ENCODE data around the gene TAS2R14.

TAS2R14 gene, protein sequence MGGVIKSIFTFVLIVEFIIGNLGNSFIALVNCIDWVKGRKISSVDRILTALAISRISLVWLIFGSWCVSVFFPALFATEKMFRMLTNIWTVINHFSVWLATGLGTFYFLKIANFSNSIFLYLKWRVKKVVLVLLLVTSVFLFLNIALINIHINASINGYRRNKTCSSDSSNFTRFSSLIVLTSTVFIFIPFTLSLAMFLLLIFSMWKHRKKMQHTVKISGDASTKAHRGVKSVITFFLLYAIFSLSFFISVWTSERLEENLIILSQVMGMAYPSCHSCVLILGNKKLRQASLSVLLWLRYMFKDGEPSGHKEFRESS

GRCh38 chr12:10939163-10939562, at the start of gene TAS2R14:
Gene TAS2R14, minus strand, starts transcription at chr12:10939263. Its CDS starts 56 bp downstream, at chr12:10939207.
- no peak within 1 kb of the TSS for H3K4me3 ChIP-seq (ENCODE audit: low read depth in 1 of 2, low read length in 1 of 2)
- no peaks in the 10 kb centered on the region for H3K36me3 ChIP-seq
- no peaks in the 10 kb centered on the region for H3K27me3 ChIP-seq
- no peak for TF ChIP-seq CTCF (IDR thresholded peaks at IDR 0.05)
- no peaks in the 10 kb centered on the region for H3K4me1 ChIP-seq (ENCODE audit: control insufficient read depth in 1 of 2, insufficient read depth in 1 of 2, low read depth in 1 of 2, low read length in 1 of 2)
- H3K9me3 ChIP-seq: no peaks in the 10 kb centered on the region
- no peak within 1 kb of the TSS for H3K27ac ChIP-seq

DNA sequence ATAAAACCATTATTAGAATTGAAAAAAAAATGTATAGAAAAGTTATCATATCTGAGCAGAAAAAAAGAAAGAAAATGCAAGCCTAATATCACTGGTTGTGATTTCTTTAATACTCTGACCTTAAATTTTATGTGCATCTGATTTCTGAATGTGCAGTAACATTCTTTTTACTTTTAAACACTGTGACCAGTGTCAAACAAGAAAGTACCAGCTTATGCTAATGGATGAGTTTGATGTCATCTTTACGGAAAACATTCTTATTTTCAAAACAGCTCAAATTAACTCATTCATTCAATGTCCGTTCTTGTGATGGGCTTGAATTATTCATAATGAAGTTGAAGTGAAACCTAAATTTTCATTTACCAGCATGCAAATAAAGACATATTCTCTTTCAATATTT, 47.7 kb upstream of the TAS2R14 start, which contains the start of gene TAS2R50:
TSS of gene TAS2R50 (minus strand) at position 101 of the 400 bp plus-strand sequence. CDS start at position 49, 52 bp downstream.
- Histone ChIP-seq H3K9me3 (no peaks in the 10 kb centered on the region), H3K4me3 (ENCODE audit: low read depth in 1 of 2, low read length in 1 of 2) (no peak within 1 kb of the TSS), H3K27me3 (no peaks in the 10 kb centered on the region), H3K4me1 (ENCODE audit: control insufficient read depth in 1 of 2, insufficient read depth in 1 of 2, low read depth in 1 of 2, low read length in 1 of 2) (no peaks in the 10 kb centered on the region), H3K36me3 (no peaks in the 10 kb centered on the region), H3K27ac (no peak within 1 kb of the TSS)
- TF ChIP-seq CTCF (IDR thresholded peaks at IDR 0.05): no peak

- H3K4me3 ChIP-seq (ENCODE audit: low read depth in 1 of 2, low read length in 1 of 2): no peak overlapping the region
- no peak overlapping the region for H3K27ac ChIP-seq
- H3K27me3 ChIP-seq: no peaks in the 10 kb centered on the region
- H3K4me1 ChIP-seq (ENCODE audit: control insufficient read depth in 1 of 2, insufficient read depth in 1 of 2, low read depth in 1 of 2, low read length in 1 of 2): no peaks in the 10 kb centered on the region
- TF ChIP-seq CTCF (IDR thresholded peaks at IDR 0.05): no peak
- no peaks in the 10 kb centered on the region for H3K36me3 ChIP-seq
- no peaks in the 10 kb centered on the region for H3K9me3 ChIP-seq
Observed at GRCh38 chr12:10982244-10982643, 43.2 kb upstream of the TAS2R14 start.

DNA sequence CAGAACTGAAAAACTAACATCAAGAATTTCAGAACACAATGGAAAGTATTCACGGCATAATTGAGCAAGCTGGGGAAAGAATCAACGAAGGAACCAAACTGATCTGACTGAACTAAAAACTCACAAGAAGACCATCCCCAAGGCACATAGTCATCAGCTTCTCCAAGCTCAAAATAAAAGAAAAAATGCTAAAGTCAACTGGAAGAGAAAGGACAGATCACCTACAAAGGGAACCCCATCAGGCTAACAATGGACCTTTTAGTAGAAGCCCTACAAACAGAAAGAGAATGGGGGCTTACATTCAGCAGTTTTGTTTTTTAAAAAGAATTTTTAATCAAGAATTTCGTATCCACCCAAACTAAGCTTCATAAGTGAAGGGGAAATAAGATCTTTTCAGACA, 35.9 kb upstream of the TAS2R14 start:
- H3K4me3 ChIP-seq (ENCODE audit: low read depth in 1 of 2, low read length in 1 of 2): no peak overlapping the region
- H3K27me3 ChIP-seq: no peaks in the 10 kb centered on the region
- H3K36me3 ChIP-seq: no peaks in the 10 kb centered on the region
- H3K4me1 ChIP-seq (ENCODE audit: control insufficient read depth in 1 of 2, insufficient read depth in 1 of 2, low read depth in 1 of 2, low read length in 1 of 2): no peaks in the 10 kb centered on the region
- H3K27ac ChIP-seq: no peak overlapping the region
- no peaks in the 10 kb centered on the region for H3K9me3 ChIP-seq
- no peak for TF ChIP-seq CTCF (IDR thresholded peaks at IDR 0.05)

DNA sequence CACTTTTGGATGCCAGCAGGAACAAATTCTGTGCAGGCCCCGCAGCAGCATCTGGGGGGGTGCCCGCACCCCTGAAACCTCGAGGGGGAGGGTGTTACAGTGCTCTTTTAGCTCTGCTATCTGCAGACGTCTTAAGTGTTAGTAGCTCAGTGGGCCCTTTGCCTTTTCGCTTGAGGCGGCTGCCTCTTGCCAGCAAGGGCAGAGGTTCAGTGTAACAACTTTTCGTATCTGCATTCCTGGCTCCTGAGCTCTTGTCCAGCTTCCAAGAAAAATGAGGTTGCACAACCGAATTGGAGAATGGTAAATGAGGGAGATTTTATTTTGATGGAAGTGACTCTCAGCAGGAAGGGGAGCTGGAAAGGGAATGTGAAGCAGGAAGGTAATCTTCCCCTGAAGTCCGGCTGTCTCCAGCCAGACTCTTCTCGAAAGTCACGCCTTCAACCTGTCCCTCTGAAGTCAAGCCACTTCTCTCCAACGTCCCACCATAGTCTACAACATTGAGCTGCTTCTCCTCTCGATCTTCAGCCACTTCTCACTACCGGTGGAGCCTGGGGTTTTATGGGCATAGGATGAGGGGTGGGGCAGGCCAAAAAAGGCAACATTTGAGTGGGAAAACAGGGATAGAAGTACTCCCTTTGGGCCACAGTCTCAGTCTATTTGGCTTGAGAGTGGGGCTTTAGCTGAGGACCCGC, 29.8 kb upstream of the TAS2R14 start:
- no peaks in the 10 kb centered on the region for H3K36me3 ChIP-seq
- H3K27me3 ChIP-seq: no peaks in the 10 kb centered on the region
- no peak overlapping the region for H3K4me3 ChIP-seq (ENCODE audit: low read depth in 1 of 2, low read length in 1 of 2)
- no peak for TF ChIP-seq CTCF (IDR thresholded peaks at IDR 0.05)
- H3K27ac ChIP-seq: no peak overlapping the region
- no peaks in the 10 kb centered on the region for H3K4me1 ChIP-seq (ENCODE audit: control insufficient read depth in 1 of 2, insufficient read depth in 1 of 2, low read depth in 1 of 2, low read length in 1 of 2)
- no peaks in the 10 kb centered on the region for H3K9me3 ChIP-seq
